Measurements from ENCODE around the gene GJC2. TPM values are rescaled to one million over a fixed set of nuclear protein-coding genes. Genes with fewer than 3 reads are reported as not detected.

GJC2 gene

Small RNAs within 50 kb of the gene (small RNA-seq; reads per million reads assigned to genes)
- gene AL359510.1 (ENCODE audit: insufficient read depth), result not detected
